Measurements from ENCODE around the gene GABRR1.
A peak's percentile ranks its signal among the peaks of the same experiment; 100 is the strongest.

Gene GABRR1

GRCh38 chr6:89222712-89223039, 5.5 kb upstream of the GABRR1 start:
- H3K36me3 ChIP-seq (ENCODE audit: insufficient read depth, low read length): no peaks in the 10 kb centered on the region
- no peaks in the 10 kb centered on the region for H4K20me1 ChIP-seq (ENCODE audit: insufficient read depth, low read length)
- ATAC-seq (ENCODE audit: insufficient read depth, low read depth) (no peak), DNase-seq (no peak)
- no peaks in the 10 kb centered on the region for H3K4me1 ChIP-seq (ENCODE audit: insufficient read depth, low read length)
- H3K27me3 ChIP-seq (ENCODE audit: insufficient read depth, low read length, poor library complexity): no peaks in the 10 kb centered on the region
- H3K79me2 ChIP-seq (ENCODE audit: insufficient read depth, low read length): no peaks in the 10 kb centered on the region
- no peak overlapping the region for H3K4me3 ChIP-seq (ENCODE audit: low read depth in 1 of 2, low read length in 2 of 2)
- no peak overlapping the region for H3K9ac ChIP-seq (ENCODE audit: low read depth, low read length)
- no peaks in the 10 kb centered on the region for H3K9me3 ChIP-seq (ENCODE audit: insufficient read depth, low read length, severe bottlenecking)
- H3K27ac ChIP-seq (ENCODE audit: low read length): no peak overlapping the region
- TF ChIP-seq CTCF (IDR thresholded peaks at IDR 0.05; ENCODE audit: borderline replicate concordance, extremely low read depth, low read length, poor library complexity, severe bottlenecking) (no peak), EZH2 (IDR thresholded peaks at IDR 0.05; ENCODE audit: borderline replicate concordance, low read depth, low read length, severe bottlenecking) (no peak)
- no peak overlapping the region for H3K4me2 ChIP-seq (ENCODE audit: insufficient read depth, low read length)
- no peak overlapping the region for H2AFZ ChIP-seq (ENCODE audit: low read depth, low read length)

GRCh38 chr6:89221971-89222711, 5.0 kb upstream of the GABRR1 start:
- H3K36me3 ChIP-seq (ENCODE audit: insufficient read depth, low read length): no peaks in the 10 kb centered on the region

GRCh38 chr6:89221129-89221528, 4.0 kb upstream of the GABRR1 start:
- no peak for DNase-seq
- Histone ChIP-seq H3K27me3 (ENCODE audit: insufficient read depth, low read length, poor library complexity) (no peaks in the 10 kb centered on the region), H3K4me1 (ENCODE audit: insufficient read depth, low read length) (no peaks in the 10 kb centered on the region), H3K4me3 (ENCODE audit: low read depth in 1 of 2, low read length in 2 of 2) (no peak overlapping the region), H3K9ac (ENCODE audit: low read depth, low read length) (no peak overlapping the region), H3K27ac (ENCODE audit: low read length) (no peak overlapping the region), H4K20me1 (ENCODE audit: insufficient read depth, low read length) (no peaks in the 10 kb centered on the region), H3K4me2 (ENCODE audit: insufficient read depth, low read length) (no peak overlapping the region), H3K36me3 (ENCODE audit: insufficient read depth, low read length) (no peaks in the 10 kb centered on the region), H3K79me2 (ENCODE audit: insufficient read depth, low read length) (no peaks in the 10 kb centered on the region), H2AFZ (ENCODE audit: low read depth, low read length) (no peak overlapping the region), H3K9me3 (ENCODE audit: insufficient read depth, low read length, severe bottlenecking) (no peaks in the 10 kb centered on the region)
- peak; percentile 63; the same call in 2 of the 3 replicates for ATAC-seq (ENCODE audit: insufficient read depth, low read depth)
- TF ChIP-seq CTCF (IDR thresholded peaks at IDR 0.05; ENCODE audit: borderline replicate concordance, extremely low read depth, low read length, poor library complexity, severe bottlenecking) (no peak), EZH2 (IDR thresholded peaks at IDR 0.05; ENCODE audit: borderline replicate concordance, low read depth, low read length, severe bottlenecking) (no peak)

More at GRCh38 chr6:89221971-89222711, 5.0 kb upstream of the GABRR1 start:
- DNase-seq: no peak
- no peak for ATAC-seq (ENCODE audit: insufficient read depth, low read depth)
- no peak overlapping the region for H2AFZ ChIP-seq (ENCODE audit: low read depth, low read length)
- H3K4me3 ChIP-seq (ENCODE audit: low read depth in 1 of 2, low read length in 2 of 2): no peak overlapping the region
- no peak overlapping the region for H3K9ac ChIP-seq (ENCODE audit: low read depth, low read length)
- no peaks in the 10 kb centered on the region for H3K9me3 ChIP-seq (ENCODE audit: insufficient read depth, low read length, severe bottlenecking)
- H4K20me1 ChIP-seq (ENCODE audit: insufficient read depth, low read length): no peaks in the 10 kb centered on the region
- no peak overlapping the region for H3K4me2 ChIP-seq (ENCODE audit: insufficient read depth, low read length)
- no peaks in the 10 kb centered on the region for H3K27me3 ChIP-seq (ENCODE audit: insufficient read depth, low read length, poor library complexity)
- H3K79me2 ChIP-seq (ENCODE audit: insufficient read depth, low read length): no peaks in the 10 kb centered on the region
- H3K27ac ChIP-seq (ENCODE audit: low read length): no peak overlapping the region
- TF ChIP-seq CTCF (IDR thresholded peaks at IDR 0.05; ENCODE audit: borderline replicate concordance, extremely low read depth, low read length, poor library complexity, severe bottlenecking) (no peak), EZH2 (IDR thresholded peaks at IDR 0.05; ENCODE audit: borderline replicate concordance, low read depth, low read length, severe bottlenecking) (no peak)
- H3K4me1 ChIP-seq (ENCODE audit: insufficient read depth, low read length): no peaks in the 10 kb centered on the region

All from DND-41 (cell line).